HepG2 (cell line): ENCODE results near the gene ZBTB46. TPM values are rescaled to one million over a fixed set of nuclear protein-coding genes. Genes with fewer than 3 reads are reported as not detected.

Experiments used
- PHF20 ChIP-seq: sonication (generic); formaldehyde crosslinking; IDR thresholded peaks from 2 replicates; pipeline ENCODE4 v1.5.0; 2020; ENCODE audit warnings: mild to moderate bottlenecking, missing genetic modification reagents
- RAD21 ChIP-seq: fragments of 450-650 bp; formaldehyde crosslinking; IDR thresholded peaks from 2 replicates; pipeline ENCODE4 v1.5.0; 2020; ENCODE audit warnings: mild to moderate bottlenecking
- RFX5 ChIP-seq: IDR thresholded peaks from 2 replicates; pipeline ENCODE4 v1.6.1; 2011; ENCODE audit warnings: low read depth, low read length, improper control_type of control experiment
- SNRNP70 ChIP-seq: fragments of 200-400 bp; formaldehyde crosslinking; IDR thresholded peaks from 2 replicates; pipeline ENCODE4 v1.6.1; 2017; ENCODE audit warnings: mild to moderate bottlenecking, low read depth, low read length, moderate library complexity
- SRSF4 ChIP-seq: fragments of 200-400 bp; formaldehyde crosslinking; IDR thresholded peaks from one replicate; pipeline ENCODE4 v1.6.1; 2018; ENCODE audit warnings: mild to moderate bottlenecking, low read depth, low read length, moderate library complexity; ENCODE audit not compliant: poor library complexity, severe bottlenecking
- THYN1 ChIP-seq: sonication (generic); formaldehyde crosslinking; IDR thresholded peaks from 2 replicates; pipeline ENCODE4 v1.8.1; 2023; ENCODE audit warnings: low read depth, mild to moderate bottlenecking, moderate library complexity, missing genetic modification reagents, borderline replicate concordance
- XRCC5 ChIP-seq: fragments of 200-400 bp; formaldehyde crosslinking; optimal IDR thresholded peaks from 2 replicates; pipeline ENCODE3; 2017; ENCODE audit warnings: mild to moderate bottlenecking, low read length
- ZNF296 ChIP-seq: sonication (generic); formaldehyde crosslinking; conservative IDR thresholded peaks from 2 replicates; pipeline ENCODE4 v1.5.0; 2020; ENCODE audit warnings: mild to moderate bottlenecking, missing genetic modification reagents
- ZNF30 ChIP-seq: sonication (generic); formaldehyde crosslinking; IDR thresholded peaks from 2 replicates; pipeline ENCODE4 v1.5.0; 2020; ENCODE audit warnings: mild to moderate bottlenecking, missing genetic modification reagents
- ZNF367 ChIP-seq: sonication (generic); formaldehyde crosslinking; IDR thresholded peaks from 2 replicates; pipeline ENCODE4 v1.4.0; 2020; ENCODE audit warnings: missing genetic modification reagents, borderline replicate concordance
- ZNF777 ChIP-seq: sonication (generic); formaldehyde crosslinking; IDR thresholded peaks from 2 replicates; pipeline ENCODE4 v1.4.0; 2020; ENCODE audit warnings: missing genetic modification reagents
- polyA plus RNA-seq, 8 experiments: library from polyadenylated mRNA; depleted of rRNA in 3 of 8; stranded (reverse) in 7 of 8; unstranded in 1 of 8; fragments of >200 nt; fragmentation: Illumina TruSeq in 4 of 8; extraction: Trizol in 4 of 8; gene quantifications; 2 replicates each; pipeline versions ENCODE4 v1.2.1 to v1.2.3, GENCODE V29; 2011 to 2016; ENCODE audit warnings: low read depth in 4 of 8, missing spikeins in 1 of 8, mixed read lengths in 1 of 8; ENCODE audit not compliant: insufficient read depth in 1 of 8
- total RNA-seq, 5 experiments: library from RNA; depleted of rRNA; stranded (reverse); fragments of >200 nt; fragmentation: Illumina TruSeq; extraction: Trizol; gene quantifications; 2 replicates each; pipeline ENCODE4 v1.2.3, GENCODE V29; 2016; ENCODE audit warnings: low read depth in 1 of 5
- TF ChIP-seq, protein P1 (sequence below): sonication (generic); formaldehyde crosslinking; IDR thresholded peaks from 2 replicates; pipeline ENCODE4 v1.5.0; 2020; ENCODE audit warnings: missing genetic modification reagents
- TF ChIP-seq, protein P2 (sequence below): sonication (generic); formaldehyde crosslinking; IDR thresholded peaks from one replicate; pipeline ENCODE4 v1.5.1; 2020; ENCODE audit warnings: mild to moderate bottlenecking, missing genetic modification reagents; ENCODE audit errors: not compliant biosample characterization
- TF ChIP-seq, protein P3 (sequence below): IDR thresholded peaks from 2 replicates; pipeline ENCODE4 v1.6.1; 2016; ENCODE audit warnings: low read depth, borderline replicate concordance
- TF ChIP-seq, protein P4 (sequence below), 2 experiments: sonication (generic) in 1 of 2; formaldehyde crosslinking in 1 of 2; IDR thresholded peaks; 2 replicates each; pipeline versions ENCODE4 v1.5.1 to v1.6.1; 2011 to 2020; ENCODE audit warnings: borderline replicate concordance in 1 of 2, low read depth in 1 of 2, low read length in 1 of 2, mild to moderate bottlenecking in 1 of 2, missing genetic modification reagents in 1 of 2, moderate library complexity in 1 of 2
- TF ChIP-seq, protein P5 (sequence below): sonication (generic); formaldehyde crosslinking; IDR thresholded peaks from 2 replicates; pipeline ENCODE4 v1.8.1; 2023; ENCODE audit warnings: missing genetic modification reagents, mild to moderate bottlenecking, borderline replicate concordance

The ZBTB46 gene
- total and polyA plus RNA-seq, 2 of the 13 experiments (the other 11 are each of a cell fraction or from before 2014, with no cell fraction given) = 1.6 to 13.5 TPM

DNA sequence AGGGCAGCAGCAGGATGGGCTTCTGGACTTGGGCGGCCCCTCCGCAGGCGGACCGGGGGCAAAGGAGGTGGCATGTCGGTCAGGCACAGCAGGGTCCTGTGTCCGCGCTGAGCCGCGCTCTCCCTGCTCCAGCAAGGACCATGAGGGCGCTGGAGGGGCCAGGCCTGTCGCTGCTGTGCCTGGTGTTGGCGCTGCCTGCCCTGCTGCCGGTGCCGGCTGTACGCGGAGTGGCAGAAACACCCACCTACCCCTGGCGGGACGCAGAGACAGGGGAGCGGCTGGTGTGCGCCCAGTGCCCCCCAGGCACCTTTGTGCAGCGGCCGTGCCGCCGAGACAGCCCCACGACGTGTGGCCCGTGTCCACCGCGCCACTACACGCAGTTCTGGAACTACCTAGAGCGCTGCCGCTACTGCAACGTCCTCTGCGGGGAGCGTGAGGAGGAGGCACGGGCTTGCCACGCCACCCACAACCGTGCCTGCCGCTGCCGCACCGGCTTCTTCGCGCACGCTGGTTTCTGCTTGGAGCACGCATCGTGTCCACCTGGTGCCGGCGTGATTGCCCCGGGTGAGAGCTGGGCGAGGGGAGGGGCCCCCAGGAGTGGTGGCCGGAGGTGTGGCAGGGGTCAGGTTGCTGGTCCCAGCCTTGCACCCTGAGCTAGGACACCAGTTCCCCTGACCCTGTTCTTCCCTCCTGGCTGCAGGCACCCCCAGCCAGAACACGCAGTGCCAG is 134.3 kb downstream of the ZBTB46 start, which contains the start of gene TNFRSF6B (continued):
- TF ChIP-seq SRSF4 = peak; percentile 42
- no peak for TF ChIP-seq SNRNP70
- no peak for TF ChIP-seq XRCC5
- no peak for TF ChIP-seq RAD21 (CRISPR knock-in tag)
- no peak for TF ChIP-seq ZNF367
- TF ChIP-seq ZNF30 (CRISPR knock-in tag) = no peak; the same call in 1 of the 2 replicates
- TF ChIP-seq, protein P1, sequence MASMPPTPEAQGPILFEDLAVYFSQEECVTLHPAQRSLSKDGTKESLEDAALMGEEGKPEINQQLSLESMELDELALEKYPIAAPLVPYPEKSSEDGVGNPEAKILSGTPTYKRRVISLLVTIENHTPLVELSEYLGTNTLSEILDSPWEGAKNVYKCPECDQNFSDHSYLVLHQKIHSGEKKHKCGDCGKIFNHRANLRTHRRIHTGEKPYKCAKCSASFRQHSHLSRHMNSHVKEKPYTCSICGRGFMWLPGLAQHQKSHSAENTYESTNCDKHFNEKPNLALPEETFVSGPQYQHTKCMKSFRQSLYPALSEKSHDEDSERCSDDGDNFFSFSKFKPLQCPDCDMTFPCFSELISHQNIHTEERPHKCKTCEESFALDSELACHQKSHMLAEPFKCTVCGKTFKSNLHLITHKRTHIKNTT (CRISPR knock-in tag) = no peak
- TF ChIP-seq, protein P2, sequence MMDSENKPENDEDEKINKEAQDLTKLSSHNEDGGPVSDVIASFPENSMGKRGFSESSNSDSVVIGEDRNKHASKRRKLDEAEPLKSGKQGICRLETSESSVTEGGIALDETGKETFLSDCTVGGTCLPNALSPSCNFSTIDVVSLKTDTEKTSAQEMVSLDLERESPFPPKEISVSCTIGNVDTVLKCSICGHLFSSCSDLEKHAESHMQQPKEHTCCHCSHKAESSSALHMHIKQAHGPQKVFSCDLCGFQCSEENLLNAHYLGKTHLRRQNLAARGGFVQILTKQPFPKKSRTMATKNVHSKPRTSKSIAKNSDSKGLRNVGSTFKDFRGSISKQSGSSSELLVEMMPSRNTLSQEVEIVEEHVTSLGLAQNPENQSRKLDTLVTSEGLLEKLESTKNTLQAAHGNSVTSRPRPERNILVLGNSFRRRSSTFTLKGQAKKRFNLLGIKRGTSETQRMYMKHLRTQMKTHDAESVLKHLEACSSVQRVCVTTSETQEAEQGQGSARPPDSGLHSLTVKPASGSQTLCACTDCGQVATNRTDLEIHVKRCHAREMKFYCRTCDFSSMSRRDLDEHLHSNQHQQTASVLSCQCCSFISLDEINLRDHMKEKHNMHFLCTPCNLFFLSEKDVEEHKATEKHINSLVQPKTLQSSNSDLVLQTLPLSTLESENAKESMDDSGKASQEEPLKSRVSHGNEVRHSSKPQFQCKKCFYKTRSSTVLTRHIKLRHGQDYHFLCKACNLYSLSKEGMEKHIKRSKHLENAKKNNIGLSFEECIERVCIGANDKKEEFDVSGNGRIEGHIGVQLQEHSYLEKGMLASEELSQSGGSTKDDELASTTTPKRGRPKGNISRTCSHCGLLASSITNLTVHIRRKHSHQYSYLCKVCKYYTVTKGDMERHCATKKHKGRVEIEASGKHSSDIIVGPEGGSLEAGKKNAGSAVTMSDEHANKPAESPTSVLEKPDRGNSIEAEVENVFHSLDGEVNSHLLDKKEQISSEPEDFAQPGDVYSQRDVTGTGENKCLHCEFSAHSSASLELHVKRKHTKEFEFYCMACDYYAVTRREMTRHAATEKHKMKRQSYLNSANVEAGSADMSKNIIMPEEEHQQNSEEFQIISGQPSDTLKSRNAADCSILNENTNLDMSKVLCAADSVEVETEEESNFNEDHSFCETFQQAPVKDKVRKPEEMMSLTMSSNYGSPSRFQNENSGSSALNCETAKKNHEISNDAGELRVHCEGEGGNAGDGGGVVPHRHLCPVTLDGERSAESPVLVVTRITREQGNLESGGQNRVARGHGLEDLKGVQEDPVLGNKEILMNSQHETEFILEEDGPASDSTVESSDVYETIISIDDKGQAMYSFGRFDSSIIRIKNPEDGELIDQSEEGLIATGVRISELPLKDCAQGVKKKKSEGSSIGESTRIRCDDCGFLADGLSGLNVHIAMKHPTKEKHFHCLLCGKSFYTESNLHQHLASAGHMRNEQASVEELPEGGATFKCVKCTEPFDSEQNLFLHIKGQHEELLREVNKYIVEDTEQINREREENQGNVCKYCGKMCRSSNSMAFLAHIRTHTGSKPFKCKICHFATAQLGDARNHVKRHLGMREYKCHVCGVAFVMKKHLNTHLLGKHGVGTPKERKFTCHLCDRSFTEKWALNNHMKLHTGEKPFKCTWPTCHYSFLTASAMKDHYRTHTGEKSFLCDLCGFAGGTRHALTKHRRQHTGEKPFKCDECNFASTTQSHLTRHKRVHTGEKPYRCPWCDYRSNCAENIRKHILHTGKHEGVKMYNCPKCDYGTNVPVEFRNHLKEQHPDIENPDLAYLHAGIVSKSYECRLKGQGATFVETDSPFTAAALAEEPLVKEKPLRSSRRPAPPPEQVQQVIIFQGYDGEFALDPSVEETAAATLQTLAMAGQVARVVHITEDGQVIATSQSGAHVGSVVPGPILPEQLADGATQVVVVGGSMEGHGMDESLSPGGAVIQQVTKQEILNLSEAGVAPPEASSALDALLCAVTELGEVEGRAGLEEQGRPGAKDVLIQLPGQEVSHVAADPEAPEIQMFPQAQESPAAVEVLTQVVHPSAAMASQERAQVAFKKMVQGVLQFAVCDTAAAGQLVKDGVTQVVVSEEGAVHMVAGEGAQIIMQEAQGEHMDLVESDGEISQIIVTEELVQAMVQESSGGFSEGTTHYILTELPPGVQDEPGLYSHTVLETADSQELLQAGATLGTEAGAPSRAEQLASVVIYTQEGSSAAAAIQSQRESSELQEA (CRISPR knock-in tag) = no peak
- TF ChIP-seq, protein P3, sequence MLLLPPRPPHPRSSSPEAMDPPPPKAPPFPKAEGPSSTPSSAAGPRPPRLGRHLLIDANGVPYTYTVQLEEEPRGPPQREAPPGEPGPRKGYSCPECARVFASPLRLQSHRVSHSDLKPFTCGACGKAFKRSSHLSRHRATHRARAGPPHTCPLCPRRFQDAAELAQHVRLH (CRISPR knock-in tag) = no peak
- TF ChIP-seq PHF20 (CRISPR knock-in tag) = no peak
- TF ChIP-seq ZNF296 (CRISPR knock-in tag) = no peak
- no peak for TF ChIP-seq ZNF777 (CRISPR knock-in tag)
- TF ChIP-seq, protein P4, sequence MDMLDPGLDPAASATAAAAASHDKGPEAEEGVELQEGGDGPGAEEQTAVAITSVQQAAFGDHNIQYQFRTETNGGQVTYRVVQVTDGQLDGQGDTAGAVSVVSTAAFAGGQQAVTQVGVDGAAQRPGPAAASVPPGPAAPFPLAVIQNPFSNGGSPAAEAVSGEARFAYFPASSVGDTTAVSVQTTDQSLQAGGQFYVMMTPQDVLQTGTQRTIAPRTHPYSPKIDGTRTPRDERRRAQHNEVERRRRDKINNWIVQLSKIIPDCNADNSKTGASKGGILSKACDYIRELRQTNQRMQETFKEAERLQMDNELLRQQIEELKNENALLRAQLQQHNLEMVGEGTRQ (IDR thresholded peaks at IDR 0.05; ENCODE audit: low read depth, low read length) = no peak
- TF ChIP-seq, protein P4 (CRISPR knock-in tag; IDR thresholded peaks at IDR 0.05; ENCODE audit: borderline replicate concordance) = no peak; the same call in 1 of the 2 replicates
- TF ChIP-seq THYN1 (CRISPR knock-in tag) = no peak
- TF ChIP-seq, protein P5, sequence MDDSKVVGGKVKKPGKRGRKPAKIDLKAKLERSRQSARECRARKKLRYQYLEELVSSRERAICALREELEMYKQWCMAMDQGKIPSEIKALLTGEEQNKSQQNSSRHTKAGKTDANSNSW (CRISPR knock-in tag) = no peak
- no peak for TF ChIP-seq RFX5
